Measurements from ENCODE around the gene CARD16. TPM values are rescaled to one million over a fixed set of nuclear protein-coding genes. Genes with fewer than 3 reads are reported as not detected.
"Not testable (repeated sequence)": the region's sequence is repeated elsewhere in the genome, so short reads cannot be mapped to it uniquely, and the experiment has no call there.

CARD16 gene
- total RNA-seq: 6.6 TPM
- long read RNA-seq, partial matches to known transcripts: 0 of 3 reads
- long read RNA-seq, other reads (novel, unspliced or antisense): 0 of 3 reads

GRCh38 chr11:105044557-105045524 is at the start of gene CARD16:
CARD16 (minus strand) TSS chr11:105045335; CDS start chr11:105045297, 38 bp downstream.
- not testable (repeated sequence) for DNase-seq (ENCODE audit: low spot score)

GRCh38 chr11:105092256-105093239 is 47.4 kb upstream of the CARD16 start:
- intact Hi-C loops (cut with DNase I): no loop called here
- no peak for DNase-seq (ENCODE audit: low spot score)

More at GRCh38 chr11:105044557-105045524, at the start of gene CARD16:
- intact Hi-C loops (cut with DNase I): not testable (repeated sequence)

- intact Hi-C loops (cut with DNase I): no loop called here
- DNase-seq (ENCODE audit: low spot score): no peak
Observed at GRCh38 chr11:105081412-105082150, 36.4 kb upstream of the CARD16 start.

- DNase-seq (ENCODE audit: low spot score); intact Hi-C loops (cut with DNase I): not testable (repeated sequence)
Observed at GRCh38 chr11:105080171-105080906, 35.2 kb upstream of the CARD16 start.

GRCh38 chr11:105078283-105078682 is 33.1 kb upstream of the CARD16 start:
- intact Hi-C loops (cut with DNase I): no loop called here
- DNase-seq (ENCODE audit: low spot score): no peak

- intact Hi-C loops (cut with DNase I); DNase-seq (ENCODE audit: low spot score): not testable (repeated sequence)
Observed at GRCh38 chr11:105077141-105077790, 32.1 kb upstream of the CARD16 start.

- intact Hi-C loops (cut with DNase I): no loop called here
- no peak for DNase-seq (ENCODE audit: low spot score)
Observed at GRCh38 chr11:105074166-105074530, 29.0 kb upstream of the CARD16 start.

GRCh38 chr11:105073456-105074165 is 28.5 kb upstream of the CARD16 start:
- no peak for DNase-seq (ENCODE audit: low spot score)
- intact Hi-C loops (cut with DNase I): no loop called here

- intact Hi-C loops (cut with DNase I): not testable (repeated sequence)
Observed at GRCh38 chr11:105072080-105072479, 26.9 kb upstream of the CARD16 start.

GRCh38 chr11:105071089-105071732 is 26.1 kb upstream of the CARD16 start:
- DNase-seq (ENCODE audit: low spot score): no peak
- intact Hi-C loops (cut with DNase I): no loop called here

More at GRCh38 chr11:105072080-105072479, 26.9 kb upstream of the CARD16 start:
- not testable (repeated sequence) for DNase-seq (ENCODE audit: low spot score)

GRCh38 chr11:105070306-105070705 is 25.2 kb upstream of the CARD16 start:
- DNase-seq (ENCODE audit: low spot score): no peak
- intact Hi-C loops (cut with DNase I): no loop called here

- intact Hi-C loops (cut with DNase I); DNase-seq (ENCODE audit: low spot score): not testable (repeated sequence)
Observed at GRCh38 chr11:105069749-105070148, 24.6 kb upstream of the CARD16 start.

GRCh38 chr11:105063245-105063941 is 18.3 kb upstream of the CARD16 start:
- DNase-seq (ENCODE audit: low spot score); intact Hi-C loops (cut with DNase I): not testable (repeated sequence)

GRCh38 chr11:105057432-105057831 is 12.3 kb upstream of the CARD16 start:
- intact Hi-C loops (cut with DNase I): no loop called here
- no peak for DNase-seq (ENCODE audit: low spot score)

- no peak for DNase-seq (ENCODE audit: low spot score)
- intact Hi-C loops (cut with DNase I): no loop called here
Observed at GRCh38 chr11:105056446-105056845, 11.3 kb upstream of the CARD16 start.
